ENCODE measurements around the gene NPAS3.

Gene NPAS3

GRCh38 chr14:33596211-33597080 lies 657.8 kb downstream of the NPAS3 start:
- DNase-seq: no peak

DNA sequence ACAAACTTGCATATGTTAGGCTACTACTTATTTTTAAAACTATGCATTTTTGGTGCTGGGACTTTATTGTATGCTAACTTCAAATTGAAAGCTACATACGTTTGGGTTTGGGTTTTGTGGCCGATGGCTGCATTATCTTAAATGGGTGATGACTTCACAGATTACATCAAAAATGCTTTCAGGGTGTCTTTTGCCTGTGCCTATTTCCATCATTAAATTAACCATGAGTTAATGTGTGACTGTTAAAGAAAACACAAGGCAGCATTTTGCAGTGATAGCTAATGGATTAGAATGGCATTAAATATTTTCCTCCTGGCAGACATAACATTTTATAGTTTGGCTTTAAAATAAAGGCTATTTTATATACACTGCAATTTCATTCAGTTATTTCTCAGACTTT lies 659.9 kb downstream of the NPAS3 start:
- no peak for DNase-seq

DNA sequence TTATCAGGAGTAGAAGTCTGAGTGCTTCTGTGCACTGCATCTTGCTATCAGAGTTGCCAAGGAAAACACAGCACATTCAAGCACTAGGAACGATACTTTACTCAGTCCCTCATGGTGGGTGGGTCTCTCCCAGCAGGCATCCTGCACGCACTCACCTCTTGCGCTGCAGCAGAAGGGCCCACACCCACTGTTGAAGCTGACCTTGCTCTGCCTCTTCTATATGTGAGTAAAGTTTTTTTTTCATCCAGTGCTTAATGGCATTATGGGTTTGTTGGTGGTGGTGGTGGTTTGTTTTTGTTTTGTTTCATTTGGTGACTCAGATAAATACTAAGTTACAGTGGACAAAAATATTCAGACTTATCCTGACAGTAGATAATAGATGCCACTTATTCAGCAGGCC lies 663.7 kb downstream of the NPAS3 start:
- no peak for DNase-seq

DNA sequence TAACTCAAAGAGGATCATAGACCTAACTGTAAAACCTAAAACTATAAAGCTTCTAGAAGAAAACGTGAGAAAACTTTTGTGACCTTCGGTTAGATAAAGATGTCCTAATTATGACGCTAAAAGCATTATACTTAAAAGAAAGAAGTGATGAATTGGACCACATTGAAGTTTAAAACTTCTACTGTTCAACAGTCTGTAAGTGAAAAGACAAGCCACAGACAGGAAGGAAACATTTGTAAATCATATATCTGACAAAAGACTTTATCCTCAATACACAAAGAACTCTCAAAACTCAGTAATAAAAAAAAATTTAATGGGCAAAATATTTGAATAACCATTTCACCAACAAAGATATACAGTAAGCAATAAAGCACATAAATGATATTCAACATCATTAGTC lies 667.9 kb downstream of the NPAS3 start:
- no peak for DNase-seq

GRCh38 chr14:33609582-33609981 lies 670.9 kb downstream of the NPAS3 start:
- no peak for DNase-seq

GRCh38 chr14:33610121-33610520 lies 671.4 kb downstream of the NPAS3 start:
- DNase-seq: no peak

- DNase-seq: no peak
Measured at GRCh38 chr14:33611405-33612196, 672.9 kb downstream of the NPAS3 start.

DNA sequence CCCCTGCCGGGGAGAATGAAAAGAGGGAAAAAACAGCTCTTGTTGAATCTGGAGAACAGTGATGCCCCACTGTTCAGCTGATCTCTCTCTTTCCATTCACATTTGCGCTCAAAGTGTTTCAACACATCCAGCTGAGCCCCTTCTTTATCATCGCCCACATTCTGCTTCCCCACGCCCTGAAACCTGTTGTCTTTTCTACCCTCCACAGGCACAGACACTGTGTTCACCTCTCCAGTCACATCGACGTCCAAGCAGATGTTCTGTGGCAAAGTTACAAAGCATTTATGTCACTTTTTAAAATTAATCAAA lies 673.5 kb downstream of the NPAS3 start:
- DNase-seq: no peak

- no peak for DNase-seq
Measured at GRCh38 chr14:33617154-33617553, 678.5 kb downstream of the NPAS3 start.

- no peak for DNase-seq
Measured at GRCh38 chr14:33618361-33619105, 679.9 kb downstream of the NPAS3 start.

DNA sequence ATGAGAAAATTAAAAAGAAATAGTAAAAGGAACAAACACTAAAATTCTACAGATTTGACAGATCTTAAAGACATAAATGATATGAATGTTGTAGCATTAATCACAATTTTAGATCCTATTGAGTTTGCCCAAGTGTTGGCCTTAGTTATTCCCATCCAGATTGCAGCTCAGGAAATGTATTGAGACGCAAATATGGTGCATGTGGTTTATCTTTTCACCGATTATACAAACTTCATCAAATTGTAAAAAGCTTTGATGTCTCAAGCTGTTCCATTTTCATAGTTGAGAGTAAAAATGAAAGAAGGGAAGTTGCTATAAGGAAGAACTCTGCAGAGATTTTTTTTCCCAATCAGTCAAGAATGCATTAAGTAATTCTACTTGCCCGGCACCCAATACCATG lies 683.8 kb downstream of the NPAS3 start:
- DNase-seq: no peak

DNA sequence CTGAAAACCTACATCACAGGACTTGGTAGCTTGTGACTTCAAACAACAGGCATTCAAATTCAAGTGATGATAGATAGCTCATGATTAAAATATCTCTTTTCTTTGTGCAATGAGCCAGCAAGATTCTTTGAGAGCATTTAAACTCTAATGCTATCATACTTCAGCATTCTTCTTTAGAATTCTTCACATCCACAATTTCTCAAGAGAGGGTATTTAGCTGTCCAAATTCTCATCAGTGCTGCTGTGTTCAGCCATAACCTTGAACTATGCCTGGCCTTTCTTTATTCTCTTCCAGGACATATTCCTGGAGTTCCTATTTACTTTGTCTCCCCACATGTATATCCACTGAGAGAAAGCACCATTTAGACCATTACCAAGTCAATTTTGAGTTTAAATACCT lies 691.1 kb downstream of the NPAS3 start:
- DNase-seq: no peak

DNA sequence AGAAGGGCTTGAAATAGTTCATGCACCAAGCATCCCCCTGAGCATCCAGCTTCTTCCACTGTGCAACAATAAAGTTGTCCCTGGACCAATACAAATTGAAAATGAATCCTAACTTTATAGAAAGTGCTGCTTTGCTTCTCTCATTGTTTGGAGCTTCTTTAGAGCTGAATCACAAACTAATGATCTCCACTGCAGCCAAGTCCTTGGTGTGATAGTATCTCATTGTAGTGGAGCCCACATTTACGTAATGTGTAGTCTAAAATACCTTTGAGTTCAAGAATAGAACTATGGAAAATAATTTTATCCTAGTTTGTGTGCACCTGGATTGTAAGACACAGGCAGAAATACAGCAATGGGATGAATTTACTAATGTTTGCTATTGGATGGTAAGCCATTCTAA lies 692.3 kb downstream of the NPAS3 start:
- no peak for DNase-seq

DNA sequence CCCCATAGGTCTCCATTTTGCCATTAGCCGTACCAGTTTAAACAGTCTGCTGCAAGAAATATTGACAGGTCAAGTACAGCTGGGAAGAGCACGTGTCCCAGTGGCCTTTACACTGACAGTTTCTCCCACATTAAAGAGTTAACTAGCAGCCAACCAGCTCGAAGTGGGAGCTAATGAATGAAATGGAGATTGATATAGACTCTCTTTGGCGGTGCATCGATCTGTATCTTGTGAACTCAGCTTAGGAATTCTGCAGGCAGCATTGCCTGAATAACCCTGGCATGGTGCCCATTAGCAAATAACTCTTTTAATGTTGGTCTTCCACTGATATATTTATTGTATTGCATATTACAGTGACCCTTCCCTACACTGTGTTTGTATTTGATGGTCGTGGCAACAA lies 692.8 kb downstream of the NPAS3 start:
- no peak for DNase-seq

- no peak for DNase-seq
Measured at GRCh38 chr14:33634631-33635030, 696.0 kb downstream of the NPAS3 start.

DNA sequence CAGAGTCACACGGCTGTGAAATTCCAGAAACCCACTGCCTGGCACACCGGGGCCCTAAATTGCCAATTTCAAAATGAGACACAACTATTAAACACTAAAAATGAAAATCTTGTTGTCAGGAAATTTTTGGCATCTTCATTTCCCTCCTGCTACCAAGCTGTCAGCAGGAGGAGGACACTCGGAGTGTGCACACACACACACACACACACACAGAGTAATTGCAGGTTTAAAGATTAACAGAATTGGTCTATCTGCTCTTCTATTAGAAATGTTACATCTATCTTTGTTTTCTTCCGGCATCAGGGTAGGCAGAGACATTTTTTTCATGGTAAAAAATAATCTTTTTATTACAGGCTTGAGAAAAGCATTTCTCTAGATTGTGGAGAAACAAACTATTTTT lies 698.0 kb downstream of the NPAS3 start:
- DNase-seq: no peak

DNA sequence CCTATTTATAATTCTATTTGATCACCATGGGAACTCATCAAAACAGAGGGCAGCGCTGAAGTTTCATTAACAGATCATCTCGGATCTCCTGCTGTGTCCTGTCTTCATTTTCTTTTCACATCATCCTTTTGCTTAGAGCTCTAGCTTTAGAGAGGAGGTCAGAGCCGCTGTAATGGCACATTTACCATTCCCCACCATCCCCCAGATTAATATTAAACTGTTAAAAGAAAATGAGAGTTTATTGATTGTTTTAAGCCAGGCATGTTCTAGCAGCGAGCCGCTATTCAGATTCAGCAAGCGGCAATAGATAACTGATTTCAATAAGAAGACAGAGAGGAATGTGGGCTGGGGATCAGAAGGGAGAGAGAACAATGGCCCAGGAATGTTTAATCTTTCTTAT lies 703.4 kb downstream of the NPAS3 start:
- no peak for DNase-seq

DNA sequence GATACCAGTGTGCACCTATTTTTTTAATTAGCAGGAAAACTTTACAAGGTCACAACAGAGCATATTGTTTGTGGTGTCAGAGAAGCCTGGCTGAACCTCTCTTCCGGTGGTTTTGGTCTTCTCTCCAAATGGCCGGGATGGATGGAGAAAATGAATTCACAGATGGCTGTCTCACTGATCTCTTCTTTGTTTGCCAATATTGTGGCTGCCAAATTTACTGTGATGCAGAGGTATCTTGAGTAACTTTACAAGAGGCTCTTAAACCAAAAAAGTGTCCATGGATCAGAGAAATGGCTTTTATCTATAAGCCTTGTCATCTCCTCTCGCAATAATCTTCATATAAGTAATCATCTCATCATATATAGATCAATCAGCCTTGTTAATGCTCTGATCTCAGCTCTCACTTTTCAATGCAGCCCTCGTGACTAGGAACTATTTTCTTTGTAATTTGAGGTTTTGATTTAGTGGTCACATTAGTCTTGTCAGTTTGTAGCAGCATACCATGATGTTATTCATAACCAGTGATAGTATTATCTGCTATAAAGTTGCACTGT lies 704.1 kb downstream of the NPAS3 start:
- no peak for DNase-seq

- no peak for DNase-seq
Measured at GRCh38 chr14:33643426-33644181, 704.9 kb downstream of the NPAS3 start.

- no peak for DNase-seq
Measured at GRCh38 chr14:33646692-33647260, 708.1 kb downstream of the NPAS3 start.

- DNase-seq: no peak
Measured at GRCh38 chr14:33647385-33647786, 708.7 kb downstream of the NPAS3 start.

DNA sequence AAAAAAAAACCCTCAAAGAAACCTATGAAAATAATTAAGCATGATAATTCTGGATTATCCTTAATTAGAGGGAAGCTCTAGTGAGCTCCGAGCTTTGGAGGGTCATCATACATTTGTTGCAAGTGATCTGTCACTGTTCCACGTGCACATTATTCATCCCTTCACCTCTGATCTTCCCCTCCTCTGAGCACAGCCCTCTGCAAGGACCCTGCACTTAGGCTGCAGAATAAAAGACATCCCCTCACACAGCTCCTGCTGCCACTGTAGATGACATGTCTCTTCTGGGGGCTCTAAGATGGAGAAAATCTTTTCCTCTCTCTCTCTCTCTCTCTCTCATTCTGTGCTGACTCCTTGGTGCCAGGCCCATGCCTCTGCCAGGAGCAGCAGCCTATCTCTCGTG lies 711.8 kb downstream of the NPAS3 start:
- DNase-seq: no peak
